GM13977 (cell line): ENCODE data around the gene VSTM2L.

Source experiments
- DNase-seq: peaks from one replicate; pipeline ENCODE4 v3.0.0; 2012; ENCODE audit warnings: low spot score
- CTCF ChIP-seq: IDR thresholded peaks from 2 replicates; pipeline ENCODE4 v1.5.1; 2012; ENCODE audit warnings: mild to moderate bottlenecking, control low read depth; ENCODE audit not compliant: insufficient read depth; ENCODE audit errors: extremely low read depth, missing control alignments
- in situ Hi-C: fragments of 300-500 bp; cut with MboI; formaldehyde crosslinking; loops from one replicate; pipeline ENCODE4 v1.12.0; 2022; ENCODE audit warnings: low sequenced_read_pairs, low pct_unique_long_range_greater_than_20kb, mixed read lengths, inconsistent platforms; ENCODE audit not compliant: unreplicated experiment

Gene VSTM2L

GRCh38 chr20:37946946-37947345, 44.0 kb downstream of the VSTM2L start:
- DNase-seq: no peak
- TF ChIP-seq CTCF: no peak
- in situ Hi-C loops: no loop called here

- no peak for DNase-seq
- in situ Hi-C loops: no loop called here
- TF ChIP-seq CTCF: no peak
These were observed 45.0 kb downstream of the VSTM2L start for GRCh38 chr20:37947943-37948342.

GRCh38 chr20:37948956-37949355, 46.0 kb downstream of the VSTM2L start:
- in situ Hi-C loops: no loop called here
- TF ChIP-seq CTCF: no peak
- DNase-seq: no peak

GRCh38 chr20:37954190-37954589, 51.3 kb downstream of the VSTM2L start:
- TF ChIP-seq CTCF: no peak
- in situ Hi-C loops: no loop called here
- no peak for DNase-seq

- in situ Hi-C loops: no loop called here
- no peak for TF ChIP-seq CTCF
- no peak for DNase-seq
These were observed 51.7 kb downstream of the VSTM2L start for GRCh38 chr20:37954626-37955025.

- DNase-seq: no peak
- TF ChIP-seq CTCF: no peak
- in situ Hi-C loops: no loop called here
These were observed 52.6 kb downstream of the VSTM2L start for GRCh38 chr20:37955511-37955910.

- in situ Hi-C loops: no loop called here
- no peak for DNase-seq
- no peak for TF ChIP-seq CTCF
These were observed 53.2 kb downstream of the VSTM2L start for GRCh38 chr20:37956107-37956585.
